ENCODE measurements around the gene SLCO2B1.

DNA sequence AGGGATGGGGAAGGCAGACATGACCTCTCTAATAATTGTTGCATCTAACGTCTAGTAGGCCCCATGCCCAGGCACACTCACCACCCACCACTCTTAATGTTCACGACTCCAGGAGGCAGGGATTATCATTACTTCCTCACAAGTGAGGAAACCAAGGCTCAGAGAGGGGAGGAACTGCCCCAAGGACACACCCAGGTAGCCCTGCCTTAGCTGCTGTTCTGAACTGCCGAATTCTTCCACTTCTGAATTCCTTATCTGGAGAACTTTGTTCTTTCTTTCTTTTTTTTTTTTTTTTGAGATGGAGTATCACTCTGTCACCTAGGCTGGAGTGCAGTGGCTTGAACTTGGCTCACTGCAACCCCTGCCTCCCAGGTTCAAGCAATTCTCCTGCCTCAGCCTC lies 16.7 kb downstream of the SLCO2B1 start:
- TF ChIP-seq, protein P1, sequence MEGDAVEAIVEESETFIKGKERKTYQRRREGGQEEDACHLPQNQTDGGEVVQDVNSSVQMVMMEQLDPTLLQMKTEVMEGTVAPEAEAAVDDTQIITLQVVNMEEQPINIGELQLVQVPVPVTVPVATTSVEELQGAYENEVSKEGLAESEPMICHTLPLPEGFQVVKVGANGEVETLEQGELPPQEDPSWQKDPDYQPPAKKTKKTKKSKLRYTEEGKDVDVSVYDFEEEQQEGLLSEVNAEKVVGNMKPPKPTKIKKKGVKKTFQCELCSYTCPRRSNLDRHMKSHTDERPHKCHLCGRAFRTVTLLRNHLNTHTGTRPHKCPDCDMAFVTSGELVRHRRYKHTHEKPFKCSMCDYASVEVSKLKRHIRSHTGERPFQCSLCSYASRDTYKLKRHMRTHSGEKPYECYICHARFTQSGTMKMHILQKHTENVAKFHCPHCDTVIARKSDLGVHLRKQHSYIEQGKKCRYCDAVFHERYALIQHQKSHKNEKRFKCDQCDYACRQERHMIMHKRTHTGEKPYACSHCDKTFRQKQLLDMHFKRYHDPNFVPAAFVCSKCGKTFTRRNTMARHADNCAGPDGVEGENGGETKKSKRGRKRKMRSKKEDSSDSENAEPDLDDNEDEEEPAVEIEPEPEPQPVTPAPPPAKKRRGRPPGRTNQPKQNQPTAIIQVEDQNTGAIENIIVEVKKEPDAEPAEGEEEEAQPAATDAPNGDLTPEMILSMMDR (IDR thresholded peaks at IDR 0.05): no peak
- TF ChIP-seq POLR2A (IDR thresholded peaks at IDR 0.05) (no peak), POLR2AphosphoS5 (IDR thresholded peaks at IDR 0.05) (no peak)

All from transverse colon (tissue), 4 donors.